Endothelial cell of hepatic sinusoid (primary cell): Measurements from ENCODE around the gene FOXF1.

Experiments used
- in situ Hi-C: cut with HindIII; loops from 2 replicates; pipeline ENCODE4 v1.10.0; 2017; ENCODE audit warnings: low sequenced_read_pairs

The FOXF1 gene

GRCh38 chr16:86492267-86492960 is 17.9 kb upstream of the FOXF1 start:
- in situ Hi-C loops: no loop called here

- in situ Hi-C loops: no loop called here
These were observed 17.2 kb upstream of the FOXF1 start for GRCh38 chr16:86492961-86493629.

GRCh38 chr16:86494039-86494564 is 16.2 kb upstream of the FOXF1 start:
- in situ Hi-C loops: no loop called here

GRCh38 chr16:86494565-86495356 is 15.6 kb upstream of the FOXF1 start:
- in situ Hi-C loops: no loop called here

GRCh38 chr16:86495357-86495701 is 15.0 kb upstream of the FOXF1 start:
- in situ Hi-C loops: no loop called here

GRCh38 chr16:86495756-86496261 is 14.5 kb upstream of the FOXF1 start:
- in situ Hi-C loops: no loop called here

GRCh38 chr16:86496262-86496928 is 13.9 kb upstream of the FOXF1 start:
- in situ Hi-C loops: no loop called here

- in situ Hi-C loops: no loop called here
These were observed 13.3 kb upstream of the FOXF1 start for GRCh38 chr16:86496929-86497461.

- in situ Hi-C loops: no loop called here
These were observed 12.7 kb upstream of the FOXF1 start for GRCh38 chr16:86497551-86498021.

GRCh38 chr16:86498155-86498670 is 12.1 kb upstream of the FOXF1 start:
- in situ Hi-C loops: no loop called here

- in situ Hi-C loops: no loop called here
These were observed 11.5 kb upstream of the FOXF1 start for GRCh38 chr16:86498671-86499439.

- in situ Hi-C loops: no loop called here
These were observed 10.9 kb upstream of the FOXF1 start for GRCh38 chr16:86499440-86499786.

GRCh38 chr16:86499889-86500707 is 10.2 kb upstream of the FOXF1 start:
- in situ Hi-C loops: no loop called here

- in situ Hi-C loops: no loop called here
These were observed 9.4 kb upstream of the FOXF1 start for GRCh38 chr16:86500708-86501510.

GRCh38 chr16:86501989-86502855 is 8.1 kb upstream of the FOXF1 start:
- in situ Hi-C loops: no loop called here

- in situ Hi-C loops: no loop called here
These were observed 7.2 kb upstream of the FOXF1 start for GRCh38 chr16:86502856-86503748.
